GM18868 (cell line): ENCODE measurements around the gene TIPARP.
"Not testable (repeated sequence)": the region's sequence is repeated elsewhere in the genome, so short reads cannot be mapped to it uniquely, and the experiment has no call there.

Experiments used
- ATAC-seq: cut with Tn5 transposase; IDR thresholded peaks from one replicate; pipeline ENCODE4 v1.9.1; 2021; ENCODE audit warnings: mild to moderate bottlenecking, moderate library complexity; ENCODE audit not compliant: unreplicated experiment

Gene TIPARP

GRCh38 chr3:156644958-156645357, 29.4 kb upstream of the TIPARP start:
- no peak for ATAC-seq

DNA sequence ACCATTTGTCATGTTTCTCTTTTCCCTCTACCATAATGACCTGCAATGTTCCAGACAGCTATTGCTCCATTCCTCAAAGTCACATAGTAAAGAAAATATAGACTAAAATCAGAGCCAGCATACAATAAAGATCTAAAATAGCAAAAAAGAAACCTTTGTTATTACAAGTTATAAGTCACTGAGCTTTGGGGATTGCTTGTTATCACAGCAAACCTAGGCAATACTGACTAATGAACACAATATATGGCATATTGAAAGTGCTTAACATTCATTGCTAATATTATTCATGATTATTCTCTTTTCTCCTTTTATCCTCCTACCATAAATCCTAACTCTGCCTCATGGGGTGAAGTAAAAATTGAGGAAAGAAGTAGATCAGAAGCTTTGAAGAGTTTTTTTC, 27.4 kb upstream of the TIPARP start:
- no peak for ATAC-seq

DNA sequence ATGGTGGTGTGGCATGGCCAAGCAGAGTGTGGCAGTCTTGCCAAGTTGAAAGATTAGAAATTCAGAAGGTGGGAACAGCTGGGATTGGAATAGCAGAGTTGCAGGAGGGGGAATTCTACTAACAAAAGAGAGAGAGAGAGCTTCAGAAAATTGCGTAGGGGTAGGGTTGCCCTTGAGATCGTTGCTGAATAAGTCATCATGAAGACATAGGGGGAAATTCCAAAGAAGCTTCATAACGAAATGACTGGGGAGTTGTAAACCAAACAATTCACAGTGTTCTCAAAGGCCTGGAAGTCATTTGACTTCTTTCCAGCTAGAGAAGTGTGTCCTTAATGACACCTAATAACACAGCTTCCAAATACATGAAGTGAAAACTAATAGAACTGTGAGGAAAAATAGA, 26.3 kb upstream of the TIPARP start:
- ATAC-seq: peak; percentile 39

DNA sequence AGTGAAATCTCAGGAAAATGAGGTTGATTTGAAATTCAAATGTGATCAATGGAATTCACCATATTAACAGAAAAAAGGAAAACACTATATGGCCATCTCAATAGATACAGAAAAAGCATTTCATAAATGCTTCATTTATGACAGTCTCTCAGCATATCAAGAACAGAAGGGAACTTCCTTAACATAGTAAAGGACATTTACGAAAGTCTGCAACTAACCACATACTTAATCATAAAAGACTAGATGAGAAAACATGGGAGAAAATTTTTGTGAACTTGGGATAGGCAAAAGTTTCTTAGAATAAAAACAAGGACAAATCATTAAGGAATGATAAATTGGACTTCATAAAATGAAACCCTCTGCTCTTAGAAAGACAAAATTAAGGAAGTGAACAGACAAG, 24.7 kb upstream of the TIPARP start:
- no peak for ATAC-seq

- not testable (repeated sequence) for ATAC-seq
These were observed 21.7 kb upstream of the TIPARP start for GRCh38 chr3:156652661-156653060.

GRCh38 chr3:156654834-156655233, 19.6 kb upstream of the TIPARP start:
- ATAC-seq: no peak

DNA sequence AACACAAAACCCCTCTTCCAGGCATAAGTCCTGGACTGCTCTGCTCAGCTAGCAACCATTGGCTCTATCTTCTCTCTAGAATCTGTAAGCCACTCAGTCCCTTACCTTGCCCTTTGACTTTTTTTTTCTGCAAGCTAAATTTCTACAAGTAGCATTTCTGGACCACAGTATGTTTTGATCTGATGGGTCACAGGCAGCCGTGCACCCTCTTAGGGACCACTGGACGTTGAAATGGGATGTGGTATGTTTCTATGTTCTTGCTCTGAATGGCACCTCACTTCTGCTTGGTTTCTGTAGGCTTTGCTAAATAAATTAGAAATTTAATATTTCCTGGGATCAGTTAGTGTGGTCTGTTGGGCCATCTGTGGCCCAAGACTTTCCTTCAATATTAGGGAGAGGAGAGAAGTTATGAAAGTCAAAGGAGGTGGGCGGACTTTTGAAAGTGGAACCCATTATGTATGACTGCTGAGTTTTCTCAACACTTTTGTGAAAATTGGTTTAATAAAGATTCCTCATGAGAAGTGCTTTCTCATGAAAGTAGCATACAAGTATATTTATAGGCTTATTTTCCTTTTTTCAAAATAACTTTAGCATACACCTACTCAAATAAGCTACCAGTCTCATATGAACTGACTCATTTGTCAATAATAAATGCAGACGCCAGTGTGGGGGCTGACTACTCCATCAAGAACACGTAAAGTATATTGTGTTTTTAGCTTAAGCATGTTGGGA, 18.4 kb upstream of the TIPARP start:
- peak; percentile 61 for ATAC-seq

- no peak for ATAC-seq
These were observed 16.9 kb upstream of the TIPARP start for GRCh38 chr3:156657440-156657839.

GRCh38 chr3:156657862-156658731, 16.3 kb upstream of the TIPARP start:
- no peak for ATAC-seq

DNA sequence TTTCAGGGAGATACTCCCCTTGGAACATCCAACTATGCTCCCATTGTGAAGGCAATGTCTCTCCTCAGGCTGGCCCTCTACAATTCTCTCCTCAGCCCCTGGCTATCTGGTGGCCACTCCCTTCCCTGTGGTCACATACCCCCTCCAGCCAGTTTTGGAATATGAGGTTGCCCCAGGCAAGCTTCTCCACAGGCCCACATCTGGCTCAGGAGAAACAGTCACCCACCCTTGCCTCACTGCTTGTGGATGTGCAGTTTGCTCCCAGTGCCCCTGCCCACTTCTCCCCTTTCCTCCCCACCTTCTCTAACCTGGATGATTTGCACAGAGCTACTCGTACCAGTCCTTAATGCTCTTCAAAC, 15.7 kb upstream of the TIPARP start:
- no peak for ATAC-seq

- no peak for ATAC-seq
These were observed 15.1 kb upstream of the TIPARP start for GRCh38 chr3:156659260-156659659.

GRCh38 chr3:156661155-156661554, 13.2 kb upstream of the TIPARP start:
- ATAC-seq: peak; percentile 47

- peak; percentile 12 for ATAC-seq
These were observed 10.2 kb upstream of the TIPARP start for GRCh38 chr3:156664011-156664830.

DNA sequence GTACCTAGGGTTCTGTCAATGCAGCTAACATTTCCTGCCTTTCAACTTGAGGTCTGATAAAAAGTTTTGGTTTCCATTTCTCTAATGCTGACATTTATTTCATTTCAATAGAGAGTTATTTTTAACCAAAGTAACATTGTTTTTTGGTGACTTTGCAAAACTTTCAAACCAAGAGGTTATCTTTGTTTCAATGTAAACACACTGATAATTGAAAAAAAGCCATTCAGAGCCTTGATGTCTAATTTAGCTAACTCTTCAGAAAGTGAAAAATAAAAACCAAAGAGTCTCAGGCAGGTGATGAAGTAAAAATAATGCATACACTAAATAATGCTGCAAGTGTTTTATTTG, 9.6 kb upstream of the TIPARP start:
- ATAC-seq: peak; percentile 68

GRCh38 chr3:156665291-156665690, 9.1 kb upstream of the TIPARP start:
- ATAC-seq: no peak

DNA sequence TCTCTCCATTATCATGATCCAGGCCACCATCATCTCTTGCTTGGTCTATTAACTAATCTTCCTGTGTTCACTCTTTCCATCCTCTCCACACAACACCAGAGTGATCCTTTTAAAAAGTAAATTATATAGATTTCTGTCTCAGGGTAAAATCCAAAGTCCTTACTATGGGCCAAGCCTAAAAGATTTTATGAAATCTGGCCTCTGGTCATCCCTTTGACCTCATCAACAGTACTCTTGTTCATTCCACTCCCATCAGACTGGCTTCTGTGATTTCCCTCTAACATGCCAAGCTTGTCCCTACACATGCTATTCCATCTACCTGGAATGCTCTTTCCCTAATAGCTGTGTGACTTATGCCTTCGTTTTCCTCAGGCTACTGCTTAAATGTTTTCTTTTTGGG, 8.3 kb upstream of the TIPARP start:
- no peak for ATAC-seq

GRCh38 chr3:156668073-156668763, 6.2 kb upstream of the TIPARP start:
- no peak for ATAC-seq

DNA sequence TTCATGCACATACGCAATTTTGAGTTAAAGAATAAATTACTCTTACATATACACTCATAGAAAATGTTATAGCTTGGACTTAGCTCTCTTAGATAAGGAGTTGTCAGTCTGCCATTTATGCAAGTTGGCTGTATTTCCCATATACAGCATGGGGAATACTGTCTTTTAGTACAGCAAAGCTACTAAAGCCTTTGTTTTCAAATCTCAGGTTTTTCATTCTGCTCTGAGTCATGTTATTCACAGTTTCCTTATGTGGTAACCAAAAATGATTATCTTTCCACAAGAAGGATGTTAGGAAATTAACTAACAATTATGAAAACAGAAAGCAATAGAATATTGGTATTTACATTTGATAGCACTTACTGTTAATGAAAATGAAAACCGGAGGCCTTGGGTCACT, 4.3 kb upstream of the TIPARP start:
- ATAC-seq: no peak

GRCh38 chr3:156670652-156671051, 3.7 kb upstream of the TIPARP start:
- no peak for ATAC-seq

DNA sequence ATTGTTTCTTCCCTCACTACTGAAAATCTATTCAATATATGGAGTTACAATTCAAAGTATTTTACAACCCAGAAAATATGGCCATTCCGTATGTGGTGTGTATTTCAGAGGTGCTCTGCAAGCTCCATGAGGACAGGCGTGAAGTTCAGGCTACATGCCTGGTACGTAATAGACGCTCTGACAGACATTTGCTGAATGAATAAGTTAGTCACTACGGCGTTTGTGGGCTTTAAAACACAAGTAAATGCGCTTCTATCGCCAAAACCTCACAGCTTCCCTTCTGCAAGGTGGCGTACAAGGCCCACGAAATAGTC, 701 bp upstream of the TIPARP start:
- ATAC-seq: no peak
